ENCODE results near the gene SLC2A13. TPM values are rescaled to one million over a fixed set of nuclear protein-coding genes. Genes with fewer than 3 reads are reported as not detected.

The SLC2A13 gene
- total RNA-seq, 1 donor from 2014 or later = 5.2 TPM

GRCh38 chr12:39884616-39885125 lies 221.2 kb downstream of the SLC2A13 start:
- Mint-ChIP-seq H3K9me3 (ENCODE audit: unreplicated experiment) (peaks cover 3% of the 10 kb centered on the region), H3K27ac (ENCODE audit: unreplicated experiment) (no peak overlapping the region), H3K4me3 (ENCODE audit: unreplicated experiment) (no peak overlapping the region), H3K36me3 (ENCODE audit: unreplicated experiment) (peaks cover 5% of the 10 kb centered on the region), H3K27me3 (ENCODE audit: unreplicated experiment) (no peaks in the 10 kb centered on the region), H3K4me1 (ENCODE audit: low read depth, unreplicated experiment) (peaks cover 4% of the 10 kb centered on the region)
- no peak for TF ChIP-seq CTCF (IDR thresholded peaks at IDR 0.05; ENCODE audit: partially characterized antibody, unreplicated experiment)
- no peak for DNase-seq

GRCh38 chr12:39883411-39883810 lies 222.5 kb downstream of the SLC2A13 start:
- H3K4me1 Mint-ChIP-seq (ENCODE audit: low read depth, unreplicated experiment) = peaks cover 4% of the 10 kb centered on the region
- H3K27me3 Mint-ChIP-seq (ENCODE audit: unreplicated experiment) = no peaks in the 10 kb centered on the region
- TF ChIP-seq CTCF (IDR thresholded peaks at IDR 0.05; ENCODE audit: partially characterized antibody, unreplicated experiment) = no peak
- DNase-seq = no peak
- H3K4me3 Mint-ChIP-seq (ENCODE audit: unreplicated experiment) = no peak overlapping the region
- peaks cover 12% of the 10 kb centered on the region for H3K36me3 Mint-ChIP-seq (ENCODE audit: unreplicated experiment)
- H3K9me3 Mint-ChIP-seq (ENCODE audit: unreplicated experiment) = peaks cover 6% of the 10 kb centered on the region
- H3K27ac Mint-ChIP-seq (ENCODE audit: unreplicated experiment) = no peak overlapping the region

GRCh38 chr12:39878753-39879152 lies 227.1 kb downstream of the SLC2A13 start:
- peaks cover 2% of the 10 kb centered on the region for H3K27me3 Mint-ChIP-seq (ENCODE audit: unreplicated experiment)
- no peak for TF ChIP-seq CTCF (IDR thresholded peaks at IDR 0.05; ENCODE audit: partially characterized antibody, unreplicated experiment)
- peaks cover 9% of the 10 kb centered on the region for H3K4me1 Mint-ChIP-seq (ENCODE audit: low read depth, unreplicated experiment)
- H3K27ac Mint-ChIP-seq (ENCODE audit: unreplicated experiment) = no peak overlapping the region
- peaks cover 6% of the 10 kb centered on the region for H3K9me3 Mint-ChIP-seq (ENCODE audit: unreplicated experiment)
- peaks cover 18% of the 10 kb centered on the region for H3K36me3 Mint-ChIP-seq (ENCODE audit: unreplicated experiment)
- DNase-seq = no peak
- H3K4me3 Mint-ChIP-seq (ENCODE audit: unreplicated experiment) = no peak overlapping the region

GRCh38 chr12:39875721-39876120 lies 230.2 kb downstream of the SLC2A13 start:
- H3K36me3 Mint-ChIP-seq (ENCODE audit: unreplicated experiment) = peaks cover 18% of the 10 kb centered on the region
- H3K9me3 Mint-ChIP-seq (ENCODE audit: unreplicated experiment) = peaks cover 6% of the 10 kb centered on the region
- peaks cover 2% of the 10 kb centered on the region for H3K27me3 Mint-ChIP-seq (ENCODE audit: unreplicated experiment)
- no peak for TF ChIP-seq CTCF (IDR thresholded peaks at IDR 0.05; ENCODE audit: partially characterized antibody, unreplicated experiment)
- no peak overlapping the region for H3K27ac Mint-ChIP-seq (ENCODE audit: unreplicated experiment)
- H3K4me1 Mint-ChIP-seq (ENCODE audit: low read depth, unreplicated experiment) = peaks cover 16% of the 10 kb centered on the region
- DNase-seq = no peak
- H3K4me3 Mint-ChIP-seq (ENCODE audit: unreplicated experiment) = no peak overlapping the region

GRCh38 chr12:39874785-39875184 lies 231.1 kb downstream of the SLC2A13 start:
- no peak overlapping the region for H3K4me3 Mint-ChIP-seq (ENCODE audit: unreplicated experiment)
- H3K27ac Mint-ChIP-seq (ENCODE audit: unreplicated experiment) = peak overlapping the region; percentile 12
- no peak for TF ChIP-seq CTCF (IDR thresholded peaks at IDR 0.05; ENCODE audit: partially characterized antibody, unreplicated experiment)
- no peak for DNase-seq
- H3K36me3 Mint-ChIP-seq (ENCODE audit: unreplicated experiment) = peaks cover 15% of the 10 kb centered on the region
- peaks cover 3% of the 10 kb centered on the region for H3K9me3 Mint-ChIP-seq (ENCODE audit: unreplicated experiment)
- H3K27me3 Mint-ChIP-seq (ENCODE audit: unreplicated experiment) = peaks cover 2% of the 10 kb centered on the region
- peaks cover 16% of the 10 kb centered on the region for H3K4me1 Mint-ChIP-seq (ENCODE audit: low read depth, unreplicated experiment)

Data from glutamatergic neuron (in vitro differentiated cells).